Kidney (tissue), 14 donors: ENCODE measurements around the gene PCNX1. TPM values are rescaled to one million over a fixed set of nuclear protein-coding genes. Genes with fewer than 3 reads are reported as not detected.
"Not testable (repeated sequence)": the region's sequence is repeated elsewhere in the genome, so short reads cannot be mapped to it uniquely, and the experiment has no call there.

Experiments
- DNase-seq, 5 donors: peaks; one replicate each; pipeline ENCODE4 v3.0.0-alpha.2; 2013 to 2020
- FAIRE-seq: peaks from 2 replicates; lab custom pipeline; 2012; peaks lifted over from hg19 to GRCh38; lab: Jason Lieb, UNC
- H3K27ac ChIP-seq, 2 donors: one replicate each; pipeline ENCODE4 v1.7.0; 2013; ENCODE audit warnings: low read depth in 2 of 2, low read length in 2 of 2, inconsistent platforms in 1 of 2
- H3K27me3 ChIP-seq: one replicate; pipeline ENCODE4 v1.7.1; 2013; ENCODE audit warnings: low read length, inconsistent platforms; ENCODE audit not compliant: control insufficient read depth, insufficient read depth
- H3K36me3 ChIP-seq, 3 donors: one replicate each; pipeline versions ENCODE4 v1.7.0 to v1.7.1; 2013; ENCODE audit warnings: low read length in 3 of 3, control low read depth in 1 of 3, inconsistent platforms in 1 of 3; ENCODE audit not compliant: insufficient read depth in 3 of 3, control insufficient read depth in 2 of 3
- H3K4me1 ChIP-seq, 3 donors: one replicate each; pipeline versions ENCODE4 v1.7.0 to v1.7.1; 2013; ENCODE audit warnings: low read length in 3 of 3, inconsistent platforms in 1 of 3, low read depth in 1 of 3; ENCODE audit not compliant: control insufficient read depth in 2 of 3, insufficient read depth in 2 of 3
- H3K4me3 ChIP-seq, 3 donors: one replicate each; pipeline versions ENCODE4 v1.7.0 to v1.8.1; 2013; ENCODE audit warnings: low read length in 3 of 3, control low read depth in 1 of 3, inconsistent platforms in 1 of 3
- H3K9ac ChIP-seq, 3 donors: one replicate each; pipeline versions ENCODE4 v1.7.0 to v1.7.1; 2013; ENCODE audit warnings: low read length in 3 of 3, control low read depth in 1 of 3, inconsistent platforms in 1 of 3
- H3K9me3 ChIP-seq, 3 donors: one replicate each; pipeline versions ENCODE4 v1.7.0 to v1.7.1; 2013; ENCODE audit warnings: low read length in 3 of 3, control low read depth in 1 of 3, inconsistent platforms in 1 of 3; ENCODE audit not compliant: control insufficient read depth in 2 of 3, insufficient read depth in 1 of 3
- intact Hi-C: fragments of 100-400 bp; cut with DNase I; formaldehyde crosslinking; loops from one replicate; pipeline ENCODE4 v1.11.1; 2022
- polyA plus RNA-seq: library from polyadenylated mRNA; stranded (reverse); fragments of 350-450 nt; fragmentation: Illumina TruSeq; extraction: RNeasy Lipid Tissue Mini Kit (QIAGEN cat#74804); gene quantifications from one replicate; pipeline ENCODE4 v1.2.3, GENCODE V29; 2014; ENCODE audit warnings: low read depth, low replicate concordance; ENCODE audit not compliant: insufficient read depth
- total RNA-seq: library from RNA; stranded (reverse); fragmentation: NEBNext Ultra II Directional; extraction: Animal tissue kit (Norgen Biotek cat#: 25700); gene quantifications from one replicate; pipeline ENCODE4 v1.2.1, GENCODE V29; 2021
- TF ChIP-seq, protein P1 (sequence below): IDR thresholded peaks from 3 replicates; pipeline ENCODE4 v1.5.1; 2012; ENCODE audit warnings: mild to moderate bottlenecking, moderate library complexity, borderline replicate concordance; ENCODE audit not compliant: insufficient read depth; ENCODE audit errors: extremely low read depth
- donor health status: control.
- donor health status: control.
- donor health status: control.
- donor health status: control.
- donor health status: control.
- donor health status: DM: yes; HTN: yes; CAD: no.
- donor health status: Normal renal cell carcinoma (clear cell type).

Gene PCNX1
- total and polyA plus RNA-seq, 2 donors from 2014 or later = 16.2 to 55.2 TPM

DNA sequence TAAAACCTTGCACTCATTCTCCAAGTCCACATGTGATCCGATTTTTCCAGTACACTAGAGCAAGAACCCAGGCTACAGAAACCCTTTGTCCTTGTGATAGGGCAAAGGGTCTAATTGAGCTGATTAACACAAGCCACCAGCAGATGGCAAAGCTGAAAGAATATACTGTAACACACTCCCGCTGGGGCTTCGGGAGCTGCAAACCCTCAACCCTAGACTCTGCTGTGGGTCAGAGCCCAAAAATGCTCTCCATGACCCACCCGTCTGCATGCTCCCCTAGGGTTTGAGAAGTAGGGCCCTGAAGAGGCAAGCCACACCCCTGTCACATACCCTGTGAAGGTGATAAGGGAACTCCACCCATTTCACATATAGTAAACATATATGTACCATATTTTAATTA is 33.6 kb upstream of the PCNX1 start:
- no peak overlapping the region for H3K27ac ChIP-seq
- no peaks in the 10 kb centered on the region for H3K36me3 ChIP-seq
- no peaks in the 10 kb centered on the region for H3K27me3 ChIP-seq
- peaks cover 0 to 15% (median 0%) of the 10 kb centered on the region in 3 donors for H3K9me3 ChIP-seq
- no peak overlapping the region for H3K4me3 ChIP-seq
- H3K4me1 ChIP-seq = no peaks in the 10 kb centered on the region
- intact Hi-C loops = no loop called here
- H3K9ac ChIP-seq = no peak overlapping the region
- no peak for FAIRE-seq
- DNase-seq = no peak
- TF ChIP-seq, protein P1, sequence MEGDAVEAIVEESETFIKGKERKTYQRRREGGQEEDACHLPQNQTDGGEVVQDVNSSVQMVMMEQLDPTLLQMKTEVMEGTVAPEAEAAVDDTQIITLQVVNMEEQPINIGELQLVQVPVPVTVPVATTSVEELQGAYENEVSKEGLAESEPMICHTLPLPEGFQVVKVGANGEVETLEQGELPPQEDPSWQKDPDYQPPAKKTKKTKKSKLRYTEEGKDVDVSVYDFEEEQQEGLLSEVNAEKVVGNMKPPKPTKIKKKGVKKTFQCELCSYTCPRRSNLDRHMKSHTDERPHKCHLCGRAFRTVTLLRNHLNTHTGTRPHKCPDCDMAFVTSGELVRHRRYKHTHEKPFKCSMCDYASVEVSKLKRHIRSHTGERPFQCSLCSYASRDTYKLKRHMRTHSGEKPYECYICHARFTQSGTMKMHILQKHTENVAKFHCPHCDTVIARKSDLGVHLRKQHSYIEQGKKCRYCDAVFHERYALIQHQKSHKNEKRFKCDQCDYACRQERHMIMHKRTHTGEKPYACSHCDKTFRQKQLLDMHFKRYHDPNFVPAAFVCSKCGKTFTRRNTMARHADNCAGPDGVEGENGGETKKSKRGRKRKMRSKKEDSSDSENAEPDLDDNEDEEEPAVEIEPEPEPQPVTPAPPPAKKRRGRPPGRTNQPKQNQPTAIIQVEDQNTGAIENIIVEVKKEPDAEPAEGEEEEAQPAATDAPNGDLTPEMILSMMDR = no peak

DNA sequence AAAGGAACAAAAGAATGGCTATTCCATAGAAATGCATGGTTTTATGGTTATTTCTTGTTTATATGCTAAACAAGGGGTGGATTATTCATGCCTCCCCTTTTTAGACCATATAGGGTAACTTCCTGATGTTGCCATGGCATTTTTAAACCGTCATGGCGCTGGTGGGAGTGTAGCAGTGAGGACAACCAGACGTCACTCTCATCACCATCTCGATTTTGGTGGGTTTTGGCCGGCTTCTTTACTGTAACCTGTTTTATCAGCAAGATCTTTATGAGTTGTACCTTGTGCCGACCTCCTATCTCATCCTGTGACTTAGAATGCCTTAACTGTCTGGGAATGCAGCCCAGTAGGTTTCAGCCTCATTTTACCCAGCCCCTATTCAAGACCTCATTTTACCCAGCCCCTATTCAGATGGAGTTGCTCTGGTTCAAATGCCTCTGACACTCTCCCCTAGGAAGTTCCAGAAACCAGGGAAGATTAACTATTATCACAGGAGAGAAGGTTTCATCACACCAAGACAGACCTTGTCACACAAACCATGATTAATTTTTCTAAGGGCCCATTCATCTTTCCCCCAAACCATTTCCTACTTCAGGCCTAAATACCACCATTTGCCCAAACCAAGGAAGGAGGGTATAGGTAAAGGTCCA is 31.3 kb upstream of the PCNX1 start:
- not testable (repeated sequence) for H3K4me1 ChIP-seq

DNA sequence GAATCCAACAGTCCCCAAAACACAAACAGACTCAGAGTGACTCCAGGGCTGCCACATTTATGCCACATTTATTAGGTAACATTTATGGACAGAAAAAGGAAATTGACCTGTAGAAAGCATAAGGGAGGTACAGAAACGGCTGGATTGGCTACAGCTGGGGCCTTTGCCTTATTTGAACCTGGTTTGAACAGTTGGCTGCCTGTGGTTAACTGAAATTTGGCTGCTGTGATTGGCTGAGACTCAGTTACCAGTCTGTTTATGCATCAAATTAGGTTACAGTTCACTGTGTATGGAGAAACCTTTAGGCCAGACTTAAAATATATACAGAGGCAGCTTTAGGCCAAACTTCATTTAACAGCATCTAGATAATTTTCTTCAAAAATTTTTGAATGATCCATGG is 27.8 kb upstream of the PCNX1 start:
- Histone ChIP-seq H3K36me3 (no peaks in the 10 kb centered on the region), H3K9ac (no peak overlapping the region), H3K4me3 (no peak overlapping the region), H3K27ac (no peak overlapping the region), H3K4me1 (no peaks in the 10 kb centered on the region), H3K27me3 (no peaks in the 10 kb centered on the region), H3K9me3 (no peaks in the 10 kb centered on the region)
- intact Hi-C loops = no loop called here
- FAIRE-seq = no peak
- TF ChIP-seq, protein P1 = no peak
- DNase-seq = no peak

More for the DNA sequence above, 31.3 kb upstream of the PCNX1 start:
- H3K27ac ChIP-seq, H3K9ac ChIP-seq, H3K27me3 ChIP-seq, H3K9me3 ChIP-seq, intact Hi-C loops, FAIRE-seq, H3K4me3 ChIP-seq, H3K36me3 ChIP-seq, DNase-seq: not testable (repeated sequence)

DNA sequence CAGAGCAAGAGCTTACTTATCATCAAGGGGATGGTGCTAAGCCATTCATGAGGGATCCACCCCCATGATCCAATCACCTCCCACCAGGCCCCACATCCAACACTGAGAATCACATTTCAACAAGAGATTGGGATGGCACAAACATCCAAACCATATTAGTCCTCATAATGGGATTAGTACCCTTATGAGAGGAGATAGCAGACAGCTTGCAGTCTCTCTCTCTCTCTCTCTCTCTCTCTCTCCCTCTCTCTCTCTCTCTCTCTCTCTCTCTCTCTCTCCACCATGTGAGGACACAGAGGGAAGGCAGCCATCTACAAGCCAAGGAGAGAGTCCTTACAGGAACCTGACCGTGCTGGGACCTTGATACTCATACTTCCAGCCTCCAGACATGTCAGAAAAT is 26.4 kb upstream of the PCNX1 start:
- H3K4me1 ChIP-seq, H3K27ac ChIP-seq, FAIRE-seq, H3K9me3 ChIP-seq, H3K27me3 ChIP-seq, intact Hi-C loops, H3K4me3 ChIP-seq, H3K36me3 ChIP-seq, H3K9ac ChIP-seq, DNase-seq: not testable (repeated sequence)
